ENCODE results near the gene PDZRN3.

DNA sequence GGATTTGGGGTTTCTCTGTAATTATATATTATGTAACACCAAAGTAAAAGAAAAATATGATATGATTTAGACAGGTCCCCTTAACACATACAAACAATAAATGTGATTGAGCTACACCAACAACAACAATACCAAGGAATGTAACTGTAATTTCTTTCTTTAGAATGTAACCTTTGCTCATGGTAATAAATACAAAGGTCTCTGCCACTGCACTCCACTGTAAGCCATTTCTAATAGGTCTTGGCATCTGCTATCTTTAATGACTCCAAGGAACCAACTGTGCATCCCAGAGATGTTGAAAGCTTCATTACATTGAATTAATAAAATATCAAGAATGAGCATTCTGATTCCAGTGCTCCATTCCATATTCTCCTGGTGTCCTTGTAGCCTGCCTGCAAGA is 88.8 kb downstream of the PDZRN3 start:
- TF ChIP-seq POLR2AphosphoS5 (IDR thresholded peaks at IDR 0.05; ENCODE audit: low read depth, low read length) (no peak), TAF1 (IDR thresholded peaks at IDR 0.05; ENCODE audit: borderline replicate concordance, insufficient read depth, low read length) (no peak)
- TF ChIP-seq, protein P1, sequence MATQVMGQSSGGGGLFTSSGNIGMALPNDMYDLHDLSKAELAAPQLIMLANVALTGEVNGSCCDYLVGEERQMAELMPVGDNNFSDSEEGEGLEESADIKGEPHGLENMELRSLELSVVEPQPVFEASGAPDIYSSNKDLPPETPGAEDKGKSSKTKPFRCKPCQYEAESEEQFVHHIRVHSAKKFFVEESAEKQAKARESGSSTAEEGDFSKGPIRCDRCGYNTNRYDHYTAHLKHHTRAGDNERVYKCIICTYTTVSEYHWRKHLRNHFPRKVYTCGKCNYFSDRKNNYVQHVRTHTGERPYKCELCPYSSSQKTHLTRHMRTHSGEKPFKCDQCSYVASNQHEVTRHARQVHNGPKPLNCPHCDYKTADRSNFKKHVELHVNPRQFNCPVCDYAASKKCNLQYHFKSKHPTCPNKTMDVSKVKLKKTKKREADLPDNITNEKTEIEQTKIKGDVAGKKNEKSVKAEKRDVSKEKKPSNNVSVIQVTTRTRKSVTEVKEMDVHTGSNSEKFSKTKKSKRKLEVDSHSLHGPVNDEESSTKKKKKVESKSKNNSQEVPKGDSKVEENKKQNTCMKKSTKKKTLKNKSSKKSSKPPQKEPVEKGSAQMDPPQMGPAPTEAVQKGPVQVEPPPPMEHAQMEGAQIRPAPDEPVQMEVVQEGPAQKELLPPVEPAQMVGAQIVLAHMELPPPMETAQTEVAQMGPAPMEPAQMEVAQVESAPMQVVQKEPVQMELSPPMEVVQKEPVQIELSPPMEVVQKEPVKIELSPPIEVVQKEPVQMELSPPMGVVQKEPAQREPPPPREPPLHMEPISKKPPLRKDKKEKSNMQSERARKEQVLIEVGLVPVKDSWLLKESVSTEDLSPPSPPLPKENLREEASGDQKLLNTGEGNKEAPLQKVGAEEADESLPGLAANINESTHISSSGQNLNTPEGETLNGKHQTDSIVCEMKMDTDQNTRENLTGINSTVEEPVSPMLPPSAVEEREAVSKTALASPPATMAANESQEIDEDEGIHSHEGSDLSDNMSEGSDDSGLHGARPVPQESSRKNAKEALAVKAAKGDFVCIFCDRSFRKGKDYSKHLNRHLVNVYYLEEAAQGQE (IDR thresholded peaks at IDR 0.05; ENCODE audit: insufficient read depth in 1 of 2, low read depth in 2 of 2, low read length in 2 of 2), result no peak
